Hematopoietic multipotent progenitor cell treated with erythropoietin and hydrocortisone succinate and interleukin-3 and kit ligand, for 15 days (in vitro differentiated cells): ENCODE data around the gene AP1AR.

Experiments used
- DNase-seq: peaks from one replicate; pipeline ENCODE4 v3.0.0-alpha.2; 2015; ENCODE audit warnings: low spot score

Gene AP1AR

DNA sequence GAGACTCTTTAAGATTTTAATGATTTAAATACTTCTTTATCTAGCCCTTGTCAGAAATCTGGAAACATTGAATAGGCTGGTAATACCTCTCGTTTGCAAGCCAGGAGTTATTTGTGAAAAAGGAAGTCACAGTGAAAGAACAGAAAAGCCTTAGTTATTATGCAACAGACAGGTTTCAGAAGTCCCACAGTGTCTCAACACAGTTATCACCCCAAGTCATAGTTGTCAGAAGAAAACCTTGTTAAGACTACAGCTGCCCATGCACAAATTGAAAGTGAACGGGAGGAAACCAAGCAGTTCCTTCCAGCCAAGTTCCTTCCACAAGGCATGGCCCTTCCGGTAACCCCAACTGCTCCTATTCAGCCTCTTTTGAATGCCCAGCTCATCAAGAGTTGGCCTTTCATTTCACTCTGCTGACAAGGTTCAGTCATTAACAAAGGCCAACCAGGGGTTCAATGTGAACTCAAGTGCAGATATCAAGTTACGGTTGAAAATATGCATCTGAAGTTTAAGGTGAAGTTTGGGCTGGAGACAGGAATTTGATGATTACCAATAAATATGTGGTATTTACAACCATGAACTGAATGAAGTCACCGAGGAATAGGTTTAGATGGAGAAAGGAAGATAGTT is 81.1 kb downstream of the AP1AR start:
- DNase-seq: no peak

GRCh38 chr4:112315446-112315845 is 83.9 kb downstream of the AP1AR start:
- no peak for DNase-seq

DNA sequence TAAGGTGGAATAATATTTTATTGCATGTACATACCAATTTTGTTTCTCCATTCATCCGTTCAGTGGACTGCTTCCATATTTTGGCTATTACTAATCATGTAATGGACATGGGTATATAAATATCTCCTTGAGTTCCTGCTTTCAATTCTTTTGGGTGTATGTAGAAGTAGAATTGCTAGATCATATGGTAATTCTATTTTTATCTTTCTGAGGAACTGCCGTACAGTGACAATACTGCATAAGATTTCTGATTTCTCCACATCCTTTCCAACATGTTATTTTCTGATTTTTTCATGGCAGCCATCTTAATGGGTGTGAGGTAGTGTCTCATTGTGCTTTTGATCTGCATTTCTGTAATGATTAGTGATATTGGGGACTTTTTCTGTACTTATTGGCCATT is 84.8 kb downstream of the AP1AR start:
- DNase-seq: no peak

- DNase-seq: no peak
Observed at GRCh38 chr4:112318239-112319142, 86.9 kb downstream of the AP1AR start.
